Kidney (tissue), 22 donors: ENCODE results near the gene ISCA2. TPM values are rescaled to one million over a fixed set of nuclear protein-coding genes. Genes with fewer than 3 reads are reported as not detected.
"Not testable (repeated sequence)": the region's sequence is repeated elsewhere in the genome, so short reads cannot be mapped to it uniquely, and the experiment has no call there.

Experiments used
- DNase-seq, 5 donors: peaks; one replicate each; pipeline ENCODE4 v3.0.0-alpha.2; 2013 to 2020
- FAIRE-seq: peaks from 2 replicates; lab custom pipeline; 2012; peaks lifted over from hg19 to GRCh38; lab: Jason Lieb, UNC
- H3K27ac ChIP-seq, 2 donors: one replicate each; pipeline ENCODE4 v1.7.0; 2013; ENCODE audit warnings: low read depth in 2 of 2, low read length in 2 of 2, inconsistent platforms in 1 of 2
- H3K27me3 ChIP-seq: one replicate; pipeline ENCODE4 v1.7.1; 2013; ENCODE audit warnings: low read length, inconsistent platforms; ENCODE audit not compliant: control insufficient read depth, insufficient read depth
- H3K36me3 ChIP-seq, 3 donors: one replicate each; pipeline versions ENCODE4 v1.7.0 to v1.7.1; 2013; ENCODE audit warnings: low read length in 3 of 3, control low read depth in 1 of 3, inconsistent platforms in 1 of 3; ENCODE audit not compliant: insufficient read depth in 3 of 3, control insufficient read depth in 2 of 3
- H3K4me1 ChIP-seq, 3 donors: one replicate each; pipeline versions ENCODE4 v1.7.0 to v1.7.1; 2013; ENCODE audit warnings: low read length in 3 of 3, inconsistent platforms in 1 of 3, low read depth in 1 of 3; ENCODE audit not compliant: control insufficient read depth in 2 of 3, insufficient read depth in 2 of 3
- H3K4me3 ChIP-seq, 3 donors: one replicate each; pipeline versions ENCODE4 v1.7.0 to v1.8.1; 2013; ENCODE audit warnings: low read length in 3 of 3, control low read depth in 1 of 3, inconsistent platforms in 1 of 3
- H3K9ac ChIP-seq, 3 donors: one replicate each; pipeline versions ENCODE4 v1.7.0 to v1.7.1; 2013; ENCODE audit warnings: low read length in 3 of 3, control low read depth in 1 of 3, inconsistent platforms in 1 of 3
- H3K9me3 ChIP-seq, 3 donors: one replicate each; pipeline versions ENCODE4 v1.7.0 to v1.7.1; 2013; ENCODE audit warnings: low read length in 3 of 3, control low read depth in 1 of 3, inconsistent platforms in 1 of 3; ENCODE audit not compliant: control insufficient read depth in 2 of 3, insufficient read depth in 1 of 3
- CTCF ChIP-seq: IDR thresholded peaks from 3 replicates; pipeline ENCODE4 v1.5.1; 2012; ENCODE audit warnings: mild to moderate bottlenecking, moderate library complexity, borderline replicate concordance; ENCODE audit not compliant: insufficient read depth; ENCODE audit errors: extremely low read depth
- intact Hi-C: fragments of 100-400 bp; cut with DNase I; formaldehyde crosslinking; loops from one replicate; pipeline ENCODE4 v1.11.1; 2022
- long read RNA-seq, 10 donors: library from polyadenylated mRNA in 1 of 10; unstranded in 1 of 10; transcript quantifications; one replicate each; pipeline ENCODE4 v2.0.0 and lab custom pipeline, GENCODE V29; 2021 to 2026
- polyA plus RNA-seq: library from polyadenylated mRNA; stranded (reverse); fragments of 350-450 nt; fragmentation: Illumina TruSeq; extraction: RNeasy Lipid Tissue Mini Kit (QIAGEN cat#74804); gene quantifications from one replicate; pipeline ENCODE4 v1.2.3, GENCODE V29; 2014; ENCODE audit warnings: low read depth, low replicate concordance; ENCODE audit not compliant: insufficient read depth
- total RNA-seq: library from RNA; stranded (reverse); fragmentation: NEBNext Ultra II Directional; extraction: Animal tissue kit (Norgen Biotek cat#: 25700); gene quantifications from one replicate; pipeline ENCODE4 v1.2.1, GENCODE V29; 2021
- donor health status: control.
- donor health status: control.
- donor health status: control.
- donor health status: control.
- donor health status: control.
- donor health status: DM: yes; HTN: yes; CAD: no.
- donor health status: Normal renal cell carcinoma (clear cell type).

ISCA2 gene
- total RNA-seq = 27.1 TPM
- polyA plus RNA-seq = 60.1 TPM
- long read RNA-seq, donor 1, transcript ISCA2-204 (4 exons, 2,626 nt) = major isoform, 28 of 28 reads
- long read RNA-seq, donor 1, partial matches to known transcripts = 0 of 28 reads
- long read RNA-seq, donor 1, other reads (novel, unspliced or antisense) = 0 of 28 reads
- long read RNA-seq, donor 2, transcript ISCA2-204 (4 exons, 2,626 nt) = major isoform, 41 of 42 reads
- long read RNA-seq, donor 2, partial matches to known transcripts = 0 of 42 reads
- long read RNA-seq, donor 2, other reads (novel, unspliced or antisense) = 0 of 42 reads
- long read RNA-seq, donor 3, transcript ISCA2-204 (4 exons, 2,626 nt) = major isoform, 42 of 46 reads
- long read RNA-seq, donor 3, partial matches to known transcripts = 0 of 46 reads
- long read RNA-seq, donor 3, other reads (novel, unspliced or antisense) = 0 of 46 reads
- long read RNA-seq, donor 4, transcript ISCA2-204 (4 exons, 2,626 nt) = major isoform, 28 of 32 reads
- long read RNA-seq, donor 4, partial matches to known transcripts = 0 of 32 reads
- long read RNA-seq, donor 4, other reads (novel, unspliced or antisense) = 0 of 32 reads
- long read RNA-seq, donor 5, partial matches to known transcripts = 0 of 3 reads
- long read RNA-seq, donor 5, other reads (novel, unspliced or antisense) = 0 of 3 reads
- long read RNA-seq, donor 6, transcript ISCA2-204 (4 exons, 2,626 nt) = major isoform, 63 of 77 reads
- long read RNA-seq, donor 6, partial matches to known transcripts = 10 of 77 reads
- long read RNA-seq, donor 6, other reads (novel, unspliced or antisense) = 0 of 77 reads
- long read RNA-seq, donor 7, transcript ISCA2-204 (4 exons, 2,626 nt) = major isoform, 17 of 24 reads
- long read RNA-seq, donor 7, partial matches to known transcripts = 0 of 24 reads
- long read RNA-seq, donor 7, other reads (novel, unspliced or antisense) = 7 of 24 reads
- long read RNA-seq, donor 8, transcript ISCA2-204 (4 exons, 2,626 nt) = major isoform, 28 of 30 reads
- long read RNA-seq, donor 8, partial matches to known transcripts = 0 of 30 reads
- long read RNA-seq, donor 8, other reads (novel, unspliced or antisense) = 0 of 30 reads
- long read RNA-seq, donor 9, transcript ISCA2-204 (4 exons, 2,626 nt) = major isoform, 28 of 30 reads
- long read RNA-seq, donor 9, partial matches to known transcripts = 0 of 30 reads
- long read RNA-seq, donor 9, other reads (novel, unspliced or antisense) = 0 of 30 reads
- long read RNA-seq, donor 10, transcript ISCA2-204 (4 exons, 2,626 nt) = major isoform, 18 of 21 reads
- long read RNA-seq, donor 10, partial matches to known transcripts = 0 of 21 reads
- long read RNA-seq, donor 10, other reads (novel, unspliced or antisense) = 0 of 21 reads

GRCh38 chr14:74493343-74494261 lies at the start of gene ISCA2:
ISCA2 (plus strand) TSS chr14:74493765; CDS start chr14:74493775, 10 bp downstream.
- peak; percentile 15 for FAIRE-seq
- Histone ChIP-seq H3K9me3 (no peaks in the 10 kb centered on the region), H3K9ac (peak within 1 kb of the TSS; percentile 86 to 95 (median 89)), H3K27ac (peak within 1 kb of the TSS; percentile 96 to 97), H3K4me3 (peak within 1 kb of the TSS; percentile 94 to 96 (median 94)), H3K4me1 (peaks cover 2 to 11% (median 6%) of the 10 kb centered on the region in 3 donors), H3K27me3 (no peaks in the 10 kb centered on the region), H3K36me3 (no peaks in the 10 kb centered on the region)
- intact Hi-C loops = no loop called here
- no peak for TF ChIP-seq CTCF
- peak; percentile 100 for DNase-seq

GRCh38 chr14:74444866-74445265 lies 48.7 kb upstream of the ISCA2 start:
- FAIRE-seq = no peak
- Histone ChIP-seq H3K4me1 (peaks cover 0 to 3% (median 0%) of the 10 kb centered on the region in 3 donors), H3K27me3 (no peaks in the 10 kb centered on the region)

GRCh38 chr14:74454397-74454796 lies 39.2 kb upstream of the ISCA2 start:
- H3K9ac ChIP-seq, H3K4me1 ChIP-seq, FAIRE-seq, H3K27ac ChIP-seq, H3K9me3 ChIP-seq, H3K4me3 ChIP-seq, intact Hi-C loops, H3K27me3 ChIP-seq, H3K36me3 ChIP-seq: not testable (repeated sequence)
- DNase-seq = peak in 1 of 5 donors; percentile 16

More at GRCh38 chr14:74444866-74445265, 48.7 kb upstream of the ISCA2 start:
- no peak for TF ChIP-seq CTCF
- no peak for DNase-seq
- Histone ChIP-seq H3K4me3 (no peak overlapping the region), H3K27ac (no peak overlapping the region), H3K9ac (no peak overlapping the region), H3K36me3 (no peaks in the 10 kb centered on the region), H3K9me3 (no peaks in the 10 kb centered on the region)
- intact Hi-C loops = no loop called here
